CD4-positive, CD25-positive, alpha-beta regulatory T cell (primary cell): ENCODE data around the gene ZNF213. TPM values are rescaled to one million over a fixed set of nuclear protein-coding genes. Genes with fewer than 3 reads are reported as not detected.

Experiments
- polyA plus RNA-seq, 4 donors: library from polyadenylated mRNA; unstranded; fragments of 300-500 nt; fragmentation: Illumina TruSeq; gene quantifications; one replicate each; pipeline ENCODE4 v1.2.3, GENCODE V29; 2021
- total RNA-seq: library from RNA; stranded (reverse); gene quantifications from one replicate; pipeline ENCODE4 v1.2.3, GENCODE V29; 2022

The ZNF213 gene
- total and polyA plus RNA-seq, 5 donors from 2014 or later = 1.9 to 3.8 (median 2.2) TPM

Other genes with a start within 250 kb of the ZNF213 start
- 74.8 TPM for gene FLYWCH1, start 223.1 kb upstream of the ZNF213 start, total RNA-seq
- 10 to 100 TPM in 3 of 4 donors, 1 to 10 TPM in 1; 6.6 to 13.7 (median 12.7) TPM for gene FLYWCH1, start 223.1 kb upstream of the ZNF213 start, polyA plus RNA-seq
- gene KREMEN2, start 170.8 kb upstream of the ZNF213 start, total RNA-seq = not detected
- not detected for gene KREMEN2, start 170.8 kb upstream of the ZNF213 start, polyA plus RNA-seq
- 5.6 TPM for gene PAQR4, start 165.7 kb upstream of the ZNF213 start, total RNA-seq
- gene PAQR4, start 165.7 kb upstream of the ZNF213 start, polyA plus RNA-seq = 1 to 10 TPM; 2.2 to 8.0 (median 4.4) TPM
- 5.7 TPM for gene PKMYT1, start 154.6 kb upstream of the ZNF213 start, total RNA-seq
- gene PKMYT1, start 154.6 kb upstream of the ZNF213 start, polyA plus RNA-seq = 1 to 10 TPM; 1.5 to 7.2 (median 2.3) TPM
- not detected for gene CLDN9, start 122.1 kb upstream of the ZNF213 start, total RNA-seq
- not detected for gene CLDN9, start 122.1 kb upstream of the ZNF213 start, polyA plus RNA-seq
- not detected for gene CLDN6, start 116.8 kb upstream of the ZNF213 start, total RNA-seq
- gene CLDN6, start 116.8 kb upstream of the ZNF213 start, polyA plus RNA-seq = not detected
- gene TNFRSF12A, start 114.7 kb upstream of the ZNF213 start, total RNA-seq = 0.94 TPM
- 1 to 10 TPM in 1 of 4 donors, under 1 TPM in 2, not detected in 1; 0.69 to 1.2 (median 0.78) TPM for gene TNFRSF12A, start 114.7 kb upstream of the ZNF213 start, polyA plus RNA-seq
- gene HCFC1R1, start 111.1 kb upstream of the ZNF213 start, total RNA-seq = 12.9 TPM
- 10 to 100 TPM; 18.0 to 20.7 (median 19.0) TPM for gene HCFC1R1, start 111.1 kb upstream of the ZNF213 start, polyA plus RNA-seq
- gene THOC6, start 111.0 kb upstream of the ZNF213 start, total RNA-seq = 16.2 TPM
- 10 to 100 TPM; 37.1 to 49.2 (median 41.0) TPM for gene THOC6, start 111.0 kb upstream of the ZNF213 start, polyA plus RNA-seq
- gene BICDL2, start 98.1 kb upstream of the ZNF213 start, total RNA-seq = not detected
- gene BICDL2, start 98.1 kb upstream of the ZNF213 start, polyA plus RNA-seq = not detected
- 1.6 TPM for gene MMP25, start 88.5 kb upstream of the ZNF213 start, total RNA-seq
- 1 to 10 TPM in 1 of 4 donors, under 1 TPM in 2, not detected in 1; 0.16 to 1.0 (median 0.29) TPM for gene MMP25, start 88.5 kb upstream of the ZNF213 start, polyA plus RNA-seq
- 1,611 TPM for gene IL32, start 69.4 kb upstream of the ZNF213 start, total RNA-seq
- 1,000 to 10,000 TPM; 3,219 to 6,021 (median 4,004) TPM for gene IL32, start 69.4 kb upstream of the ZNF213 start, polyA plus RNA-seq
- 0.81 TPM for gene ZSCAN10, start 35.7 kb upstream of the ZNF213 start, total RNA-seq
- gene ZSCAN10, start 35.7 kb upstream of the ZNF213 start, polyA plus RNA-seq = not detected
- not detected for gene ZNF205, start 22.4 kb upstream of the ZNF213 start, total RNA-seq
- gene ZNF205, start 22.4 kb upstream of the ZNF213 start, polyA plus RNA-seq = not detected
- gene OR1F1, start 53.2 kb downstream of the ZNF213 start, total RNA-seq = not detected
- under 1 TPM in 3 of 4 donors, not detected in 1; 0.20 to 0.70 (median 0.61) TPM for gene OR1F1, start 53.2 kb downstream of the ZNF213 start, polyA plus RNA-seq
- 12.8 TPM for gene ZNF200, start 100.1 kb downstream of the ZNF213 start, total RNA-seq
- 10 to 100 TPM; 15.3 to 24.5 (median 19.5) TPM for gene ZNF200, start 100.1 kb downstream of the ZNF213 start, polyA plus RNA-seq
- not detected for gene MEFV, start 121.6 kb downstream of the ZNF213 start, total RNA-seq
- gene MEFV, start 121.6 kb downstream of the ZNF213 start, polyA plus RNA-seq = not detected
- gene ZNF263, start 148.5 kb downstream of the ZNF213 start, total RNA-seq = 28.3 TPM
- 10 to 100 TPM; 39.1 to 47.1 (median 42.8) TPM for gene ZNF263, start 148.5 kb downstream of the ZNF213 start, polyA plus RNA-seq
- gene TIGD7, start 170.4 kb downstream of the ZNF213 start, total RNA-seq = 3.1 TPM
- gene TIGD7, start 170.4 kb downstream of the ZNF213 start, polyA plus RNA-seq = 1 to 10 TPM; 3.1 to 6.2 (median 4.8) TPM
- 36.4 TPM for gene ZNF75A, start 170.5 kb downstream of the ZNF213 start, total RNA-seq
- gene ZNF75A, start 170.5 kb downstream of the ZNF213 start, polyA plus RNA-seq = 10 to 100 TPM; 15.7 to 25.9 (median 21.7) TPM
- not detected for gene OR2C1, start 220.9 kb downstream of the ZNF213 start, total RNA-seq
- under 1 TPM; 0.20 to 0.44 (median 0.35) TPM for gene OR2C1, start 220.9 kb downstream of the ZNF213 start, polyA plus RNA-seq